PC-9 (cell line): Measurements from ENCODE around the gene MYO1C.

ENCODE experiments used
- CTCF ChIP-seq: fragments of 200-600 bp; sonication (generic); conservative IDR thresholded peaks from 2 replicates; pipeline ENCODE4 v1.6.1; 2017; ENCODE audit warnings: mixed run types, antibody characterized with exemption, mild to moderate bottlenecking, moderate library complexity
- EZH2 ChIP-seq: fragments of 200-600 bp; sonication (generic); IDR thresholded peaks from 2 replicates; pipeline ENCODE4 v1.8.0; 2017; ENCODE audit warnings: antibody characterized with exemption, low read depth

GRCh38 chr17:1449412-1449967 is 43.0 kb downstream of the MYO1C start:
- TF ChIP-seq CTCF (no peak), EZH2 (no peak)
